Measurements from ENCODE around the gene SFXN5.

SFXN5 gene

DNA sequence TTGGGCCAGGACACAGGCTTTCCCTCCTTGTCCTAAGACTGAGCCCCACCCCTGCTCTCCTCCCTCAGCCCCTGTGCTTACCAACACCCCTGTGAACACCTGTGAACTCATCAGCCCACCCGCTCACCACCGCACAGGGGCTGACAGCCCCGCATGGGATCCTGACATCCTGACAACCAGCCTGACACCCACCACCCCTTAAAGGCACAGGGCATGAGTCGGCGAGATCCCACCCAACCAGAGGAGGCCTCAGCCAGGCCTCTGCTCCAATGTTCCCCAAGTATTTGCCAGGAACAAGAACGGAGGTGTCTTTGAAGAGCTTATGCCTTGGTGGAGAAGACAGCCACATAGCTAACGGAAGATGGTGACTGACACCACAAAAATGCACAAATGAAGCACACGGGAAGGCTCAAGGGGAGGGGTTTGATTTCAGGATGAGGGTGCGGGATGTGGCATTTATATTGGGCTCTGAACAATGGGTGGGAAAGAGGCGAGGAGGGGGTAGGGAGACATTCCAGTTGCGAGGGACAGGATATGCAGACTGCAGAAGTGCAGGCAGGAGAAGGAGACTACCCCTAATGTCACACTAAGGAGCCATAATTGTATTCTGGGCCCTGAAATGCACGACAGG, 30.2 kb upstream of the SFXN5 start:
- Histone ChIP-seq H3K9me2 (replicated peaks; ENCODE audit: insufficient read depth, low read length) (no peaks in the 10 kb centered on the region), H4K20me1 (ENCODE audit: low read depth, low read length) (no peaks in the 10 kb centered on the region), H3K27me3 (ENCODE audit: low read length) (no peaks in the 10 kb centered on the region), H3F3A (ENCODE audit: insufficient read depth) (no peaks in the 10 kb centered on the region), H3K79me2 (ENCODE audit: insufficient read depth, low read length) (no peaks in the 10 kb centered on the region), H2AFZ (ENCODE audit: low read depth, low read length, severe bottlenecking) (no peak overlapping the region), H3K9ac (ENCODE audit: low read length) (no peak overlapping the region), H3K4me2 (ENCODE audit: low read depth, low read length, poor library complexity, severe bottlenecking) (no peak overlapping the region), H3K36me3 (ENCODE audit: low read length) (no peaks in the 10 kb centered on the region), H3K9me3 (ENCODE audit: insufficient read depth, low read length) (no peaks in the 10 kb centered on the region), H3K27ac (ENCODE audit: low read depth, low read length) (no peak overlapping the region), H3K4me3 (ENCODE audit: insufficient read depth, low read length, poor library complexity, severe bottlenecking) (no peak overlapping the region)
- no peak for TF ChIP-seq EZH2phosphoT487 (conservative IDR thresholded peaks at IDR 0.05; ENCODE audit: low read length)
- TF ChIP-seq, protein P1, sequence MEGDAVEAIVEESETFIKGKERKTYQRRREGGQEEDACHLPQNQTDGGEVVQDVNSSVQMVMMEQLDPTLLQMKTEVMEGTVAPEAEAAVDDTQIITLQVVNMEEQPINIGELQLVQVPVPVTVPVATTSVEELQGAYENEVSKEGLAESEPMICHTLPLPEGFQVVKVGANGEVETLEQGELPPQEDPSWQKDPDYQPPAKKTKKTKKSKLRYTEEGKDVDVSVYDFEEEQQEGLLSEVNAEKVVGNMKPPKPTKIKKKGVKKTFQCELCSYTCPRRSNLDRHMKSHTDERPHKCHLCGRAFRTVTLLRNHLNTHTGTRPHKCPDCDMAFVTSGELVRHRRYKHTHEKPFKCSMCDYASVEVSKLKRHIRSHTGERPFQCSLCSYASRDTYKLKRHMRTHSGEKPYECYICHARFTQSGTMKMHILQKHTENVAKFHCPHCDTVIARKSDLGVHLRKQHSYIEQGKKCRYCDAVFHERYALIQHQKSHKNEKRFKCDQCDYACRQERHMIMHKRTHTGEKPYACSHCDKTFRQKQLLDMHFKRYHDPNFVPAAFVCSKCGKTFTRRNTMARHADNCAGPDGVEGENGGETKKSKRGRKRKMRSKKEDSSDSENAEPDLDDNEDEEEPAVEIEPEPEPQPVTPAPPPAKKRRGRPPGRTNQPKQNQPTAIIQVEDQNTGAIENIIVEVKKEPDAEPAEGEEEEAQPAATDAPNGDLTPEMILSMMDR (IDR thresholded peaks at IDR 0.05; ENCODE audit: insufficient read depth, low read length, poor library complexity, severe bottlenecking) = no peak

DNA sequence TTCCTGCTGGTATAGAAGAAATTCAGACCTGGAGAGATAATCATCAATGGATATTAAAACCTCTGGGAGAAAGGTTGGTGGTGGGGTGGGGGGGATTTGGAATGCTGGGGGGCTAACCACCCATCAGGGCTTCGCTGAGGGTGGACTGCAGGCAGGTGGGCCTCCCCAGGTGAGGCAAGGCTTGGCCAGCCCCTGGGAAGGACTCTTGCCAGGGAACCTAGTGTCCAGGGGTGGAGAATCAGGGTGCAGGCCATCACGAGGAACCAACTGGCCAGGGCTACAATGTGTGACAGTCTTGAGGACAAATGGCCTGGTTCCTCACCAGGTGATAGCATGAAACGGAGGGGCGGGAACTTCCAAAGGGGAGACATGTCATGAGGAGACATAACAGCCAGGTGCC, 29.4 kb upstream of the SFXN5 start:
- no peaks in the 10 kb centered on the region for H3K79me2 ChIP-seq (ENCODE audit: insufficient read depth, low read length)
- H3K27me3 ChIP-seq (ENCODE audit: low read length) = no peaks in the 10 kb centered on the region
- no peaks in the 10 kb centered on the region for H3K36me3 ChIP-seq (ENCODE audit: low read length)
- no peaks in the 10 kb centered on the region for H3F3A ChIP-seq (ENCODE audit: insufficient read depth)
- H3K4me3 ChIP-seq (ENCODE audit: insufficient read depth, low read length, poor library complexity, severe bottlenecking) = no peak overlapping the region
- no peak overlapping the region for H3K4me2 ChIP-seq (ENCODE audit: low read depth, low read length, poor library complexity, severe bottlenecking)
- no peaks in the 10 kb centered on the region for H3K9me2 ChIP-seq (replicated peaks; ENCODE audit: insufficient read depth, low read length)
- no peak overlapping the region for H2AFZ ChIP-seq (ENCODE audit: low read depth, low read length, severe bottlenecking)
- no peaks in the 10 kb centered on the region for H4K20me1 ChIP-seq (ENCODE audit: low read depth, low read length)
- no peak overlapping the region for H3K27ac ChIP-seq (ENCODE audit: low read depth, low read length)
- H3K9ac ChIP-seq (ENCODE audit: low read length) = no peak overlapping the region
- TF ChIP-seq, protein P1 (IDR thresholded peaks at IDR 0.05; ENCODE audit: insufficient read depth, low read length, poor library complexity, severe bottlenecking) = no peak
- no peak for TF ChIP-seq EZH2phosphoT487 (conservative IDR thresholded peaks at IDR 0.05; ENCODE audit: low read length)
- H3K9me3 ChIP-seq (ENCODE audit: insufficient read depth, low read length) = no peaks in the 10 kb centered on the region

DNA sequence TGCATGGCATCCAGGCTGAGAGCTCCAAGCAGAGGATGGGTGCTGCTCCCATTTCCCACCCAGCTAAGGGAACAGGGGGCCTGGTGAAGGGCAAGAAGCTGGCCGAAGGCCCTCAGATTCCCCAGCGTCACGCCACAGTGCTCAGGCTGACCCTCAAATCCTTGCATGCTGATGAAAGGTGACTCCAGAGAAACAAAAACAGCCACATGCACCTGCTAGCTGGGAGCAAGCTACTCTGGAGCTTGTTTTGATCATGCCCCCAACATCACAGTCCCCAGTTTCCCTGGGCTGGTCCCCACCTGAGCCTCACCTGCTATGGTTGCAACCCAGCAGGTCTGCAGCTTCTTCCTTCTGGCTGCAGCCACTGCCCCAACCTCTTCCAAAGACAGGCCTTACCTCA, 28.0 kb upstream of the SFXN5 start:
- H3F3A ChIP-seq (ENCODE audit: insufficient read depth) = no peaks in the 10 kb centered on the region
- TF ChIP-seq EZH2phosphoT487 (conservative IDR thresholded peaks at IDR 0.05; ENCODE audit: low read length) = no peak
- TF ChIP-seq, protein P1 (IDR thresholded peaks at IDR 0.05; ENCODE audit: insufficient read depth, low read length, poor library complexity, severe bottlenecking) = no peak
- H3K79me2 ChIP-seq (ENCODE audit: insufficient read depth, low read length) = no peaks in the 10 kb centered on the region
- no peak overlapping the region for H3K4me2 ChIP-seq (ENCODE audit: low read depth, low read length, poor library complexity, severe bottlenecking)
- no peaks in the 10 kb centered on the region for H3K9me2 ChIP-seq (replicated peaks; ENCODE audit: insufficient read depth, low read length)
- H3K9me3 ChIP-seq (ENCODE audit: insufficient read depth, low read length) = no peaks in the 10 kb centered on the region
- no peaks in the 10 kb centered on the region for H3K27me3 ChIP-seq (ENCODE audit: low read length)
- H3K4me3 ChIP-seq (ENCODE audit: insufficient read depth, low read length, poor library complexity, severe bottlenecking) = no peak overlapping the region
- H3K36me3 ChIP-seq (ENCODE audit: low read length) = no peaks in the 10 kb centered on the region
- no peak overlapping the region for H2AFZ ChIP-seq (ENCODE audit: low read depth, low read length, severe bottlenecking)
- no peaks in the 10 kb centered on the region for H4K20me1 ChIP-seq (ENCODE audit: low read depth, low read length)
- no peak overlapping the region for H3K27ac ChIP-seq (ENCODE audit: low read depth, low read length)
- H3K9ac ChIP-seq (ENCODE audit: low read length) = no peak overlapping the region
